Measurements from ENCODE around the gene MYDGF.
"Not testable (repeated sequence)": the region's sequence is repeated elsewhere in the genome, so short reads cannot be mapped to it uniquely, and the experiment has no call there.

Gene MYDGF

DNA sequence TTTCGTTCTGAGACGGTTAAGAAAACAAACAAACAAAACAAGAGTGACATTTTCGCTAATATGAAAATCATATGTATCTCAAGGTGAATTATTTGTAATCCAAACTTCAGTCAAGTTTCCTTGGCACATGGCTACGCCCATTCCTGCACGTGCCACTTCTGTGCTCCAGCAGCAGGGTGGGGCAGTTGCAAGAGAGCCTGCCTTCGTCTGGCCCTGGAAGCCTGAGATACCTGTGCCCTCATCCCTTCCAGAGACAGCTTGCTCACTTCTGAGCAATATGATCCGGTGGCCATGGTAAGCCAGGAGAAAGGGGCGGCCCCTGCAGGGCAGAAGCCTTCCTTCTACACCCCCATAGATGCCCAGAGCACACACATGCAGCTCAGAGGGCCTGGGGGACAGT lies 31.4 kb upstream of the MYDGF start:
- intact Hi-C loops (cut with DNase I): no loop called here
- peak in 1 of 10 donors; percentile 45 for DNase-seq

- intact Hi-C loops (cut with DNase I): no loop called here
- no peak for DNase-seq
Measured at GRCh38 chr19:4700693-4700970, 30.5 kb upstream of the MYDGF start.

GRCh38 chr19:4699826-4700692 lies 29.9 kb upstream of the MYDGF start:
- DNase-seq: peak in 1 of 10 donors; percentile 75
- intact Hi-C loops (cut with DNase I): no loop called here

- intact Hi-C loops (cut with DNase I): no loop called here
- DNase-seq: no peak
Measured at GRCh38 chr19:4697304-4697703, 27.2 kb upstream of the MYDGF start.

- intact Hi-C loops (cut with DNase I): no loop called here
- DNase-seq: peak in 2 of 10 donors; percentile 23 to 60
Measured at GRCh38 chr19:4695224-4695731, 25.1 kb upstream of the MYDGF start.

DNA sequence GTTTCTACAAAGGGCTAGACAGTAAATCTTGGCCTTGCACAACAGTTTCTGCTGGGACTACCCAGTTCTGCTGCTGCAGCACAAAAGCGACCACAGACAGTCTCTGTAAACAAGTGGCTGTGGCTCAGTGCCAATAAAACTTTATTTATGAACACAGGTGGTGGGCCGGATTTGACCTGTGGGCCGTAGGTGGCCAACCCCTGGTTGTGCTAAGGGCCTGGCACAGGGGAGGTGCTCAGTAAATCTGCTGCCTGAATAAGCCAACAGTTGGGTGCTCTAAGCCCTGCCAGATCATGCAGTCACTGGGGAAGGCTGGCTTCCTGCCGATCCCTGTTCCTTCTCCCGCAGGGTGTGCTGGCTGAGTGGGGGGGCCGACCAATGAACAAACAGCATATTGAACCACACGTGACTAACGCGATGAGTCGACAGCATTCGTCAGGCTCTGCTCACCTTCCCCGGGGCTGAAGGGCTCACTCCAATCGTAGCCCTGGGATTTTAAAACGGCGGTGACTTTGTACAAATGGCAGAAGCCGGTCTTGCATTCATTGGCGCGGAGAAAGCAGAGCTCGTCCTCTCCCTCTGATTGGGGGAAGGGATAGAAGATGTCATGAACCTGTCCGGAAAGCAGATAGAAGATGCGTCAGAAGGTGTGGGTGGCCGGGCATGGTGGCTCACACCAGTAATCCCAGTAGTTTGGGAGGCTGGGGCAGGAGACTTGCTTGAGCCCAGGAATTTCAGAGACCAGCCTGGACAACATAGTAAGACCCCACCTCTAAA lies 24.3 kb upstream of the MYDGF start:
- intact Hi-C loops (cut with DNase I): no loop called here
- peak; percentile 31 to 95 (median 73) for DNase-seq

DNA sequence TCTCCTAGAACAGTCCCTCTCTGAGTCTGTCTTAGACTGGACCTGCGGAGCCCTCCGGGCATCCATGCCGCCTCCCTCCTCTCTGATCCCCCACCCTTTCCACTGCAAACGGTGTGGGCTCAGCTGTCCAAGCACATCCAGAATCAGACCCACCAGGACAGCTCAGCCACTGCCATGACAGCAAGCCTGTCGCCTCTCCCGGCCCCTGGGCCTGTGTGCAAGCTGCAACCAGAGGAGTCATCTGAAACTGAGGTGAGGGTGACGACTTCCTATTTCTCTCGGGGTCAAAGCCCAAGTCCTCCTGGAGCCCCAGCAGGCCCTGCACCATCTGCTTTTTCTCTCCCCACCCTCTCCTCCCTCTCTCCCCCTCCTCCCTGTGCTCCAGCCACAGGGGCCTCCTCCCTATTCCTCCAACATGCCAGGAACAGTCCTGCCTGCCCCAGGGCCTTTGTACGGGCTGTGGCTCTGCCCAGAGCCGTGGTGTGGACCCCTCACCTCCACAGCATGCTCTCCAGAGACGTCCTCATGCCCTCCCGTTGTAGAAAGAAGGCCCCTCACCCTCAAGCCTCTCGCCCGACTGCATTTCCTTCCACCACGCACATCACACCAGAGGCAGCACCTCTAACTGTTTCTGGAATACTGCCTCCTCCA lies 23.5 kb upstream of the MYDGF start:
- intact Hi-C loops (cut with DNase I): no loop called here
- DNase-seq: no peak

DNA sequence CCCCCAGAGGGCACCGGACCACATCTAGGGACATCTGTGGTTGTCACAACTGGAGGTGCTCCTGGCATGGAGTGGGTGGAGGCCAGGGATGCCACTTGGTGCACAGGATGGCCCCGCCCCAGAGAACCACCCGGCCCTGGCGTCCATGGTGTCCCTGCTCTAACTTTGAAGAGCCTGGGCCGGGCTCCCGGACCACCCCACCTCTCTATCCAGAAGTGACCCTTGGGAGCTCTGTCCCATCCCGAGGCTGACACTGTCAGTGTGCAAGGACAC lies 22.9 kb upstream of the MYDGF start:
- no peak for DNase-seq
- intact Hi-C loops (cut with DNase I): no loop called here

DNA sequence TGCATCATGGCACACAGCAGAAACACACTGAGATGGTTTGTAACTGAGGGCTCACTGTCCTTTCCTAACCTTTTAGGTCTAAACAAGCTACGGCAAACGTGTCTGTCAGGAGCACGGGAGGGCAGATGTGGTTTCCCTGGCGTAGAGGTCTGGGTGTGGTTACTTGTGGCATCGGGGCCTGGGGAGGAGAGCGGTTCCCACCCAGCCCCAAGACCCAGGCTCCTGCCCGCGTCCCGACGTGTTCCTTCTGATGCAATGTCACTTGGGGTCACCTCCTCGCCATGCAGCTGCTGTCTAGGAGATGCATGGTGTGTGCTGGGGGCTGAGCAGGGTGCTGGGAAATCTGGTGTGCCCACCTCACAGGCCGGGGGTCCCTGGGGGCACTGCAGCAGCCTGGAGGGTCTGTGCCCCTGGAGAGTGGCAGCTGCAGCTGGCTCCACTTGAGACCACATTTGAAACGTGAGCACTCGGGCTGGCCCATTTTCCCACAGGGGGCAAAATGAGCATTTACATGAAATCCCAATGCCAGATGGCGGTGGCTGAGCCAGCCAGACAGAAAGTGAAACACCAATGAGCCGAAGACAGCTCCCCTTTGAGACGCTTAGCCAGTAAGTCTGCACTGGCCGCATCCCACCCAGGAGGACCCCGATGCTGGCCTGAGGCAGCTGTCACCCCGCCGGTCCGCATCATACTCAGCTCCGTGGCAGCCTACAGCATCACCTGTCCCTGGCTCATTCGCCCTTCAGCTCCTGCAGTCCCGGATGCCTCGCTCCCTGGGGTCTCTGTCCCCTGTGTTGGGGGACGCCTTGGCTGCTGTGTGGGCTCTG lies 22.3 kb upstream of the MYDGF start:
- no peak for DNase-seq
- intact Hi-C loops (cut with DNase I): no loop called here

GRCh38 chr19:4691373-4691772 lies 21.2 kb upstream of the MYDGF start:
- DNase-seq: no peak
- intact Hi-C loops (cut with DNase I): no loop called here

GRCh38 chr19:4690361-4690760 lies 20.2 kb upstream of the MYDGF start:
- no peak for DNase-seq
- intact Hi-C loops (cut with DNase I): no loop called here

DNA sequence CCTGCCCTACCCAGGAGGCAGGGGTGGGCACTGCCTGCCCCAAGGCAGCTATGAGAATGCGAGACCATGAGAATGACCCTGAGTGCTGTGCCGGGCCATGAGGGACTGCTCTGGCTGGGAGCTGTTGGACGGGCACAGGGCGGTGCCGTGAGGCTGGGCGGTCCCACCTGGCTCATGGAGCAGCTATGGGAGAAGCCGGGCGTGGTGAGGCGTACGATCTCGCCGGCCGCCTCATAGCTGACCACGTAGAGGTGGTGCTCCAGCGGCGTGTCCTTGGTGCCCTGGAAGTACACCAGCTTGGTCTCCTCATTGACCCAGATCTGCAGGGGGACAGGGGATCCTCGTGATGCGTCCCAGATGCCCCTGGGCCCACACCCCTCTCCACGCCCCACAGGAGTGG lies 19.3 kb upstream of the MYDGF start:
- intact Hi-C loops (cut with DNase I): no loop called here
- DNase-seq: no peak

GRCh38 chr19:4688587-4688986 lies 18.4 kb upstream of the MYDGF start:
- intact Hi-C loops (cut with DNase I): no loop called here
- no peak for DNase-seq

DNA sequence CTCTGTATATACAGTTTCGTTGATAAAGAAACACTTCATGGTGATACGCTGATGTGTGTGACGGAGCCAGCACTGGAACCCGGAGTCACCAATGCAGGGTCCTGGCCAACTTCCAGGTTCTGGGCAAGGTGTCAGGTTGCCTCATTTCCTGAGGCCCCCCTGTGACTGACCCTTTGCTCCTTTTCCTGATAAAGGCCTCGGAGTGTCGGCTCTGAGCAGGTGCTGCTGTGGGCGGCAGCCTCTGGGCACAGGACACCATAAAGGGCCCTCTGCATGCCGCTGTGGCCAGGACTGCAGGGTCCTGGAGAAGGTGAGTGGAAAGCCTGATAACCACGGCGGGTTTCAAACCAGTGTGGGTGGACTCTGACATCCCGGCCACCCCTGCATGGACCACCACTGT lies 17.3 kb upstream of the MYDGF start:
- intact Hi-C loops (cut with DNase I): no loop called here
- no peak for DNase-seq

- intact Hi-C loops (cut with DNase I): no loop called here
- DNase-seq: no peak
Measured at GRCh38 chr19:4686700-4687099, 16.6 kb upstream of the MYDGF start.

- intact Hi-C loops (cut with DNase I): no loop called here
- DNase-seq: peak in 1 of 10 donors; percentile 46
Measured at GRCh38 chr19:4684312-4685095, 14.4 kb upstream of the MYDGF start.

- intact Hi-C loops (cut with DNase I): no loop called here
- DNase-seq: no peak
Measured at GRCh38 chr19:4682417-4683200, 12.5 kb upstream of the MYDGF start.

DNA sequence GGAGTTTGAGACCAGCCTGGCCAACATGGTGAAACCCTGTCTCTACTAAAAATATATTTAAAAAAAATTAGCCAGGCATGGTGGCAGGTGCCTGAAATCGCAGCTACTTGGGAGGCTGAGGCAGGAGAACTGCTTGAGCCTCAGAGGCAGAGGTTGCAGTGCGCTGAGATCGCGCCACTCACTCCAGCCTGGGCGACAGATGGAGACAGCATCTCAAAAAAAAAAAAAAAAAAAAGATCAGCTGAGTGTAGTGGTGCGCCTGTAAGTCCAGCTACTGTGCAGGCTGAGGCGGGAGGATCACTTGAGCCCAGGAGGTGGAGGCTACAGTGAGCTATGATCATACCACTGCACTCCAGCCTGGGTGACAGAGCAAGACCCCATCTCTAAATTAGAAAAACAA lies 9.9 kb upstream of the MYDGF start:
- DNase-seq; intact Hi-C loops (cut with DNase I): not testable (repeated sequence)
